Measurements from ENCODE around the gene ZNF710. TPM values are rescaled to one million over a fixed set of nuclear protein-coding genes. Genes with fewer than 3 reads are reported as not detected.

ZNF710 gene
- total and polyA plus RNA-seq, 2 of the 13 experiments (the other 11 are each of a cell fraction or from before 2014, with no cell fraction given), result 4.7 to 20.6 TPM

DNA sequence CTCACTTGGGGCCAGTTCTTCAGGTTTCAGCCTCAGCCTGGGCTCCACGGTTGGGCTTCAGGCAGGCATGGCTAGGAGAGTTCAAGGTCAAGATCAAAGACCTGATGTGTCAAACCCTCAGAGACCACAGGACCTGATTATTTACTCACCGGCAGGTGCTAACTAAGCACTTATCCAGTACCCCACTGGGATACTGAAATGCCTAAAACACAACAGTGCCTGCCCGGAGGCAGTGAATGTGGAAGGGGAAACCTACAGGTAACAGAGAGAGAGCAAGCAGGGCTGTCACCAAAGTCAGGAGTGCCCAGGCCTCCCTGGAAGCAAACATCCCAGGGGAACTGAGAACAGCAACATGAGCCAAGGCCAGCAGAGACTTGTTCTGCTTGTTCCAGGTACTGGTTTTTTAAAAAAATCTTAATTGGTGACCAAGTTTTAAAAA is 94.4 kb downstream of the ZNF710 start (continued):
- TF ChIP-seq HNRNPK (IDR thresholded peaks at IDR 0.05; ENCODE audit: low read depth, low read length, poor library complexity, severe bottlenecking), result no peak
- TF ChIP-seq ZSCAN9 (CRISPR knock-in tag; IDR thresholded peaks at IDR 0.05; ENCODE audit: borderline replicate concordance), result no peak
- no peak for TF ChIP-seq ZNF567 (CRISPR knock-in tag; IDR thresholded peaks at IDR 0.05; ENCODE audit: borderline replicate concordance)
- TF ChIP-seq FOXM1 (CRISPR knock-in tag; IDR thresholded peaks at IDR 0.05), result no peak
- TF ChIP-seq ZSCAN20 (CRISPR knock-in tag; IDR thresholded peaks at IDR 0.05; ENCODE audit: borderline replicate concordance), result no peak
- no peak for TF ChIP-seq ZNF7 (CRISPR knock-in tag; IDR thresholded peaks at IDR 0.05)
- TF ChIP-seq, protein P1, sequence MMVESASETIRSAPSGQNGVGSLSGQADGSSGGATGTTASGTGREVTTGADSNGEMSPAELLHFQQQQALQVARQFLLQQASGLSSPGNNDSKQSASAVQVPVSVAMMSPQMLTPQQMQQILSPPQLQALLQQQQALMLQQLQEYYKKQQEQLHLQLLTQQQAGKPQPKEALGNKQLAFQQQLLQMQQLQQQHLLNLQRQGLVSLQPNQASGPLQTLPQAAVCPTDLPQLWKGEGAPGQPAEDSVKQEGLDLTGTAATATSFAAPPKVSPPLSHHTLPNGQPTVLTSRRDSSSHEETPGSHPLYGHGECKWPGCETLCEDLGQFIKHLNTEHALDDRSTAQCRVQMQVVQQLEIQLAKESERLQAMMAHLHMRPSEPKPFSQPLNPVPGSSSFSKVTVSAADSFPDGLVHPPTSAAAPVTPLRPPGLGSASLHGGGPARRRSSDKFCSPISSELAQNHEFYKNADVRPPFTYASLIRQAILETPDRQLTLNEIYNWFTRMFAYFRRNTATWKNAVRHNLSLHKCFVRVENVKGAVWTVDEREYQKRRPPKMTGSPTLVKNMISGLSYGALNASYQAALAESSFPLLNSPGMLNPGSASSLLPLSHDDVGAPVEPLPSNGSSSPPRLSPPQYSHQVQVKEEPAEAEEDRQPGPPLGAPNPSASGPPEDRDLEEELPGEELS (CRISPR knock-in tag; IDR thresholded peaks at IDR 0.05), result peak; percentile 63; the same call in 1 of the 2 replicates
- TF ChIP-seq ZNF260 (CRISPR knock-in tag; IDR thresholded peaks at IDR 0.05; ENCODE audit: borderline replicate concordance, low read depth), result no peak
- TF ChIP-seq MIER2 (CRISPR knock-in tag; IDR thresholded peaks at IDR 0.05), result no peak
- TF ChIP-seq, protein P2, sequence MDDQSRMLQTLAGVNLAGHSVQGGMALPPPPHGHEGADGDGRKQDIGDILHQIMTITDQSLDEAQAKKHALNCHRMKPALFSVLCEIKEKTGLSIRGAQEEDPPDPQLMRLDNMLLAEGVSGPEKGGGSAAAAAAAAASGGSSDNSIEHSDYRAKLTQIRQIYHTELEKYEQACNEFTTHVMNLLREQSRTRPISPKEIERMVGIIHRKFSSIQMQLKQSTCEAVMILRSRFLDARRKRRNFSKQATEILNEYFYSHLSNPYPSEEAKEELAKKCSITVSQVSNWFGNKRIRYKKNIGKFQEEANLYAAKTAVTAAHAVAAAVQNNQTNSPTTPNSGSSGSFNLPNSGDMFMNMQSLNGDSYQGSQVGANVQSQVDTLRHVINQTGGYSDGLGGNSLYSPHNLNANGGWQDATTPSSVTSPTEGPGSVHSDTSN (CRISPR knock-in tag; IDR thresholded peaks at IDR 0.05; ENCODE audit: borderline replicate concordance), result no peak
- no peak for TF ChIP-seq TCF7L2 (IDR thresholded peaks at IDR 0.05; ENCODE audit: low read depth, low read length)
- TF ChIP-seq, protein P3, sequence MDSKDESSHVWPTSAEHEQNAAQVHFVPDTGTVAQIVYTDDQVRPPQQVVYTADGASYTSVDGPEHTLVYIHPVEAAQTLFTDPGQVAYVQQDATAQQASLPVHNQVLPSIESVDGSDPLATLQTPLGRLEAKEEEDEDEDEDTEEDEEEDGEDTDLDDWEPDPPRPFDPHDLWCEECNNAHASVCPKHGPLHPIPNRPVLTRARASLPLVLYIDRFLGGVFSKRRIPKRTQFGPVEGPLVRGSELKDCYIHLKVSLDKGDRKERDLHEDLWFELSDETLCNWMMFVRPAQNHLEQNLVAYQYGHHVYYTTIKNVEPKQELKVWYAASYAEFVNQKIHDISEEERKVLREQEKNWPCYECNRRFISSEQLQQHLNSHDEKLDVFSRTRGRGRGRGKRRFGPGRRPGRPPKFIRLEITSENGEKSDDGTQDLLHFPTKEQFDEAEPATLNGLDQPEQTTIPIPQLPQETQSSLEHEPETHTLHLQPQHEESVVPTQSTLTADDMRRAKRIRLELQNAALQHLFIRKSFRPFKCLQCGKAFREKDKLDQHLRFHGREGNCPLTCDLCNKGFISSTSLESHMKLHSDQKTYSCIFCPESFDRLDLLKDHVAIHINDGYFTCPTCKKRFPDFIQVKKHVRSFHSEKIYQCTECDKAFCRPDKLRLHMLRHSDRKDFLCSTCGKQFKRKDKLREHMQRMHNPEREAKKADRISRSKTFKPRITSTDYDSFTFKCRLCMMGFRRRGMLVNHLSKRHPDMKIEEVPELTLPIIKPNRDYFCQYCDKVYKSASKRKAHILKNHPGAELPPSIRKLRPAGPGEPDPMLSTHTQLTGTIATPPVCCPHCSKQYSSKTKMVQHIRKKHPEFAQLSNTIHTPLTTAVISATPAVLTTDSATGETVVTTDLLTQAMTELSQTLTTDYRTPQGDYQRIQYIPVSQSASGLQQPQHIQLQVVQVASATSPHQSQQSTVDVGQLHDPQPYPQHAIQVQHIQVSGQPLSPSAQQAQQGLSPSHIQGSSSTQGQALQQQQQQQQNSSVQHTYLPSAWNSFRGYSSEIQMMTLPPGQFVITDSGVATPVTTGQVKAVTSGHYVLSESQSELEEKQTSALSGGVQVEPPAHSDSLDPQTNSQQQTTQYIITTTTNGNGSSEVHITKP (CRISPR knock-in tag; IDR thresholded peaks at IDR 0.05; ENCODE audit: low read depth), result no peak
- TF ChIP-seq ZSCAN21 (CRISPR knock-in tag; IDR thresholded peaks at IDR 0.05; ENCODE audit: borderline replicate concordance), result peak; percentile 89
- TF ChIP-seq, protein P4, sequence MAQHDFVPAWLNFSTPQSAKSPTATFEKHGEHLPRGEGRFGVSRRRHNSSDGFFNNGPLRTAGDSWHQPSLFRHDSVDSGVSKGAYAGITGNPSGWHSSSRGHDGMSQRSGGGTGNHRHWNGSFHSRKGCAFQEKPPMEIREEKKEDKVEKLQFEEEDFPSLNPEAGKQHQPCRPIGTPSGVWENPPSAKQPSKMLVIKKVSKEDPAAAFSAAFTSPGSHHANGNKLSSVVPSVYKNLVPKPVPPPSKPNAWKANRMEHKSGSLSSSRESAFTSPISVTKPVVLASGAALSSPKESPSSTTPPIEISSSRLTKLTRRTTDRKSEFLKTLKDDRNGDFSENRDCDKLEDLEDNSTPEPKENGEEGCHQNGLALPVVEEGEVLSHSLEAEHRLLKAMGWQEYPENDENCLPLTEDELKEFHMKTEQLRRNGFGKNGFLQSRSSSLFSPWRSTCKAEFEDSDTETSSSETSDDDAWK (CRISPR knock-in tag; IDR thresholded peaks at IDR 0.05), result no peak
- TF ChIP-seq, protein P5, sequence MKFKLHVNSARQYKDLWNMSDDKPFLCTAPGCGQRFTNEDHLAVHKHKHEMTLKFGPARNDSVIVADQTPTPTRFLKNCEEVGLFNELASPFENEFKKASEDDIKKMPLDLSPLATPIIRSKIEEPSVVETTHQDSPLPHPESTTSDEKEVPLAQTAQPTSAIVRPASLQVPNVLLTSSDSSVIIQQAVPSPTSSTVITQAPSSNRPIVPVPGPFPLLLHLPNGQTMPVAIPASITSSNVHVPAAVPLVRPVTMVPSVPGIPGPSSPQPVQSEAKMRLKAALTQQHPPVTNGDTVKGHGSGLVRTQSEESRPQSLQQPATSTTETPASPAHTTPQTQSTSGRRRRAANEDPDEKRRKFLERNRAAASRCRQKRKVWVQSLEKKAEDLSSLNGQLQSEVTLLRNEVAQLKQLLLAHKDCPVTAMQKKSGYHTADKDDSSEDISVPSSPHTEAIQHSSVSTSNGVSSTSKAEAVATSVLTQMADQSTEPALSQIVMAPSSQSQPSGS (CRISPR knock-in tag; IDR thresholded peaks at IDR 0.05), result no peak
- TF ChIP-seq HDAC2 (CRISPR knock-in tag; IDR thresholded peaks at IDR 0.05), result peak; percentile 32; the same call in 1 of the 2 replicates
- TF ChIP-seq, protein P6, sequence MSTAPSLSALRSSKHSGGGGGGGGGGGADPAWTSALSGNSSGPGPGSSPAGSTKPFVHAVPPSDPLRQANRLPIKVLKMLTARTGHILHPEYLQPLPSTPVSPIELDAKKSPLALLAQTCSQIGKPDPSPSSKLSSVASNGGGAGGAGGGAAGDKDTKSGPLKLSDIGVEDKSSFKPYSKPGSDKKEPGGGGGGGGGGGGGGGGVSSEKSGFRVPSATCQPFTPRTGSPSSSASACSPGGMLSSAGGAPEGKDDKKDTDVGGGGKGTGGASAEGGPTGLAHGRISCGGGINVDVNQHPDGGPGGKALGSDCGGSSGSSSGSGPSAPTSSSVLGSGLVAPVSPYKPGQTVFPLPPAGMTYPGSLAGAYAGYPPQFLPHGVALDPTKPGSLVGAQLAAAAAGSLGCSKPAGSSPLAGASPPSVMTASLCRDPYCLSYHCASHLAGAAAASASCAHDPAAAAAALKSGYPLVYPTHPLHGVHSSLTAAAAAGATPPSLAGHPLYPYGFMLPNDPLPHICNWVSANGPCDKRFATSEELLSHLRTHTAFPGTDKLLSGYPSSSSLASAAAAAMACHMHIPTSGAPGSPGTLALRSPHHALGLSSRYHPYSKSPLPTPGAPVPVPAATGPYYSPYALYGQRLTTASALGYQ (CRISPR knock-in tag; IDR thresholded peaks at IDR 0.05), result no peak
- peak in 1 of 2 experiments; percentile 45; a peak in 1 of 4 replicates for TF ChIP-seq NR2F1 (CRISPR knock-in tag; IDR thresholded peaks at IDR 0.05)

Measured in HepG2 (cell line).